Caco-2 (cell line): Measurements from ENCODE around the gene TTC14. TPM values are rescaled to one million over a fixed set of nuclear protein-coding genes. Genes with fewer than 3 reads are reported as not detected.

Experiments
- BruUV-seq: library from RNA; stranded (reverse); fragments of 400-500 nt; replicated peaks from 2 replicates; lab custom pipeline; 2021; lab: Mats Ljungman, UMichigan
- CTCF ChIA-PET: fragments of 300-600 bp; sonication (Branson Sonifier 250); formaldehyde crosslinking; loops from one replicate; lab custom pipeline; 2022; ENCODE audit warnings: antibody characterized with exemption; lab: Charles Lee
- POLR2A ChIA-PET: fragments of 300-600 bp; sonication (Branson Sonifier 250); formaldehyde crosslinking; loops from one replicate; lab custom pipeline; 2022; ENCODE audit warnings: antibody characterized with exemption; lab: Charles Lee
- DNase-seq, 2 experiments: peaks; one replicate each; pipeline versions ENCODE4 v3.0.0 to v3.0.0-alpha.2; 2020 to 2022
- H3K27me3 ChIP-seq: replicated peaks from 2 replicates; pipeline ENCODE4 v1.6.0; 2011; ENCODE audit warnings: low read length; ENCODE audit not compliant: control insufficient read depth, insufficient read depth
- H3K36me3 ChIP-seq: 2 replicates; pipeline ENCODE4 v1.5.1; 2011; ENCODE audit warnings: low read length; ENCODE audit not compliant: control insufficient read depth, insufficient read depth
- H3K4me1 ChIP-seq: fragments of 250-450 bp; sonication (Bioruptor Pico); 2 replicates; pipeline ENCODE4 v1.5.1; 2020; ENCODE audit warnings: mild to moderate bottlenecking
- H3K4me3 ChIP-seq: 2 replicates; pipeline ENCODE4 v1.5.1; 2011; ENCODE audit warnings: low read depth, mild to moderate bottlenecking, control low read depth, low read length
- H3K9me3 ChIP-seq: fragments of 250-450 bp; sonication (Bioruptor Pico); 2 replicates; pipeline ENCODE4 v1.5.1; 2020; ENCODE audit warnings: mild to moderate bottlenecking, moderate library complexity
- H3K27ac Mint-ChIP-seq: one replicate; pipeline ENCODE4 v1.8.0; 2022; ENCODE audit warnings: mixed read lengths; ENCODE audit not compliant: unreplicated experiment
- H3K27me3 Mint-ChIP-seq: one replicate; pipeline ENCODE4 v1.8.0; 2022; ENCODE audit warnings: mixed read lengths; ENCODE audit not compliant: insufficient read depth, unreplicated experiment
- H3K36me3 Mint-ChIP-seq: one replicate; pipeline ENCODE4 v1.8.0; 2022; ENCODE audit warnings: mild to moderate bottlenecking, mixed read lengths; ENCODE audit not compliant: insufficient read depth, unreplicated experiment
- H3K4me1 Mint-ChIP-seq: one replicate; pipeline ENCODE4 v1.8.0; 2022; ENCODE audit warnings: low read depth, mixed read lengths; ENCODE audit not compliant: unreplicated experiment
- H3K4me3 Mint-ChIP-seq: one replicate; pipeline ENCODE4 v1.8.0; 2022; ENCODE audit warnings: mild to moderate bottlenecking, moderate library complexity, mixed read lengths; ENCODE audit not compliant: unreplicated experiment
- H3K9me3 Mint-ChIP-seq: one replicate; pipeline ENCODE4 v1.8.0; 2022; ENCODE audit warnings: mixed read lengths; ENCODE audit not compliant: unreplicated experiment
- CTCF ChIP-seq, 2 experiments: fragments of 200-600 bp in 1 of 2; IDR thresholded peaks; 1 replicate in 1 of 2; 2 replicates in 1 of 2; pipeline versions ENCODE4 v1.5.1 to v1.8.0; 2011 to 2022; ENCODE audit warnings: antibody characterized with exemption in 1 of 2, control low read depth in 1 of 2, inconsistent platforms in 1 of 2, low read depth in 1 of 2, low read length in 1 of 2, mild to moderate bottlenecking in 1 of 2, moderate library complexity in 1 of 2; ENCODE audit not compliant: insufficient read depth in 1 of 2, severe bottlenecking in 1 of 2, unreplicated experiment in 1 of 2
- intact Hi-C: fragments of 100-400 bp; cut with micrococcal nuclease; formaldehyde crosslinking; loops from one replicate; pipeline ENCODE4 v1.10.0; 2022; ENCODE audit not compliant: unreplicated experiment
- total RNA-seq: library from RNA; stranded (reverse); gene quantifications from 2 replicates; pipeline ENCODE4 v1.2.3, GENCODE V29; 2022

The TTC14 gene
- total RNA-seq, 1 experiment from 2014 or later = 39.7 TPM

DNA sequence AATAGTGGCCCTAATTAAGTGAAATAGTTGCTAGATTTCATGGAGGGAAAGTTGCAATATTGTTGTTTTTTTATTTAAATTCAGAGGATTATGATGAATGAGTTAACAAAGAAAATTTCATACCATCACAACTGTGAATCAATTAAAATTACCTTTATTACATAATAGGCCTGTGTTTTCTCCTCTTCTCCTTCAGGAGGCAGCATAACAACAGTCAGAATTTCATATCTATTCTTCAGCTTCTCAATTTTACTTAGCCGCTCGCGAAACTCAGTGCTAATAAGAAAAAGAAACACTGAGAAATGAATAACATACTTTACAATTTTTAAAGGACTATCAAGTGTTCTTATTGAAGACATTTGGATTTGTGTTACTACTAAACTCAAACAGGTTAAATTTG, 29.4 kb downstream of the TTC14 start:
- Mint-ChIP-seq H3K9me3 (no peaks in the 10 kb centered on the region), H3K36me3 (no peaks in the 10 kb centered on the region), H3K4me1 (no peaks in the 10 kb centered on the region), H3K27me3 (peaks cover 4% of the 10 kb centered on the region), H3K4me3 (no peak overlapping the region), H3K27ac (no peak overlapping the region)
- ChIA-PET CTCF (no interaction called here), POLR2A (no interaction called here)
- no peak for DNase-seq
- H3K27me3 ChIP-seq = no peaks in the 10 kb centered on the region
- no peak for TF ChIP-seq CTCF (IDR thresholded peaks at IDR 0.05; ENCODE audit: insufficient read depth in 1 of 2, low read depth in 1 of 2, low read length in 1 of 2, severe bottlenecking in 1 of 2, unreplicated experiment in 1 of 2)
- BruUV-seq = no TSS peak
- H3K4me3 ChIP-seq = no peak overlapping the region
- intact Hi-C loops = no loop called here
- H3K9me3 ChIP-seq = no peaks in the 10 kb centered on the region
- H3K4me1 ChIP-seq = no peaks in the 10 kb centered on the region
- H3K36me3 ChIP-seq = no peaks in the 10 kb centered on the region

GRCh38 chr3:180633722-180634121, 31.8 kb downstream of the TTC14 start:
- no peaks in the 10 kb centered on the region for H3K36me3 Mint-ChIP-seq
- ChIA-PET CTCF (no interaction called here), POLR2A (no interaction called here)
- no peak overlapping the region for H3K4me3 Mint-ChIP-seq
- no peak for TF ChIP-seq CTCF (IDR thresholded peaks at IDR 0.05; ENCODE audit: insufficient read depth in 1 of 2, low read depth in 1 of 2, low read length in 1 of 2, severe bottlenecking in 1 of 2, unreplicated experiment in 1 of 2)
- Histone ChIP-seq H3K36me3 (no peaks in the 10 kb centered on the region), H3K4me3 (no peak overlapping the region), H3K27me3 (no peaks in the 10 kb centered on the region), H3K4me1 (no peaks in the 10 kb centered on the region), H3K9me3 (no peaks in the 10 kb centered on the region)
- H3K4me1 Mint-ChIP-seq = no peaks in the 10 kb centered on the region
- DNase-seq = peak in 1 of 2 experiments; percentile 6
- peaks cover 4% of the 10 kb centered on the region for H3K27me3 Mint-ChIP-seq
- no TSS peak for BruUV-seq
- H3K9me3 Mint-ChIP-seq = no peaks in the 10 kb centered on the region
- intact Hi-C loops = no loop called here
- no peak overlapping the region for H3K27ac Mint-ChIP-seq

- DNase-seq = no peak
- H3K36me3 ChIP-seq = no peaks in the 10 kb centered on the region
- intact Hi-C loops = no loop called here
- Mint-ChIP-seq H3K9me3 (no peaks in the 10 kb centered on the region), H3K36me3 (no peaks in the 10 kb centered on the region), H3K4me3 (no peak overlapping the region), H3K27me3 (no peaks in the 10 kb centered on the region), H3K4me1 (no peaks in the 10 kb centered on the region), H3K27ac (no peak overlapping the region)
- no peak overlapping the region for H3K4me3 ChIP-seq
- H3K9me3 ChIP-seq = no peaks in the 10 kb centered on the region
- H3K4me1 ChIP-seq = no peaks in the 10 kb centered on the region
- no peaks in the 10 kb centered on the region for H3K27me3 ChIP-seq
- TF ChIP-seq CTCF (IDR thresholded peaks at IDR 0.05; ENCODE audit: insufficient read depth in 1 of 2, low read depth in 1 of 2, low read length in 1 of 2, severe bottlenecking in 1 of 2, unreplicated experiment in 1 of 2) = no peak
- no TSS peak for BruUV-seq
- ChIA-PET POLR2A (no interaction called here), CTCF (no interaction called here)
Measured at GRCh38 chr3:180640987-180641386, 39.0 kb downstream of the TTC14 start.
